SK-N-MC (cell line): ENCODE data around the gene GAS1.

Experiments
- EZH2 ChIP-seq: fragments of 200-600 bp; sonication (generic); IDR thresholded peaks from one replicate; pipeline ENCODE4 v1.6.1; 2017; ENCODE audit warnings: antibody characterized with exemption
- FOXP2 ChIP-seq: optimal IDR thresholded peaks from 2 replicates; pipeline ENCODE3; 2011; ENCODE audit warnings: mild to moderate bottlenecking, moderate library complexity; ENCODE audit not compliant: insufficient read depth; ENCODE audit errors: extremely low read length, control extremely low read depth
- POLR2AphosphoS5 ChIP-seq: IDR thresholded peaks from 2 replicates; pipeline ENCODE4 v1.6.1; 2012; ENCODE audit warnings: mild to moderate bottlenecking, low read depth, low read length, borderline replicate concordance

DNA sequence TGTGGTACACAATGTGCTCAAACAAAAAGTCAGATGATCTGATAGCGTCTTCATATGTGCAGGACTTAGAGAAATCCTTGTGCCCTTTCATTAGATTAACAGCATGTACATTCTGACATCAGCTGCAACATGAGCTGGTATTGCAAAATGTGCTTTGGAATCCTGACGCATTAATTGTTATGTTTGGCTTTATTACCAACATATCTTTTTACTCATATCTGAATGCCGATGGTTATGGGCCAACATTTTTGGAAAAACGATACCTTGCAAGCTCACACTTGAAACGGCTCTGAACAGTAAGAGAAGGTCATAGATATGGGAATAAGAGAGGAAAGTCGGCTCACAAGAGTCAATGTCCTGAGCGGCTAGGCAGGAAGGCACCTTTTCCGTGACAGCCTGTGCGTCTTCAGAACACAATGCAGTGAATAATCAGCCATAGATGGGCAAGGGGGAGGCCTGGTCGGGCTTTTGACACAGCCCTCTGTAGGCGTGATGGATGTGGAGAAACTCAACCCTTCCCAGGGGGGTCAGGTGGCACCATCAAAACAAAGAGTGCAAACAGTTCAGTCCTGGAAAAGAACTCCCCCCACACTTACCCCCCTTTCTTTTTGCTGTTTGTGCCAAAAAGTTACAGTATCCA, 36.4 kb upstream of the GAS1 start:
- TF ChIP-seq POLR2AphosphoS5 (no peak), EZH2 (no peak), FOXP2 (no peak)
